DOHH2 (cell line): ENCODE measurements around the gene CLCNKA.

ENCODE experiments used
- CTCF ChIP-seq: fragments of 200-600 bp; sonication (generic); IDR thresholded peaks from one replicate; pipeline ENCODE4 v1.5.1; 2014; ENCODE audit warnings: antibody characterized with exemption, mild to moderate bottlenecking, low read depth, low read length; ENCODE audit not compliant: poor library complexity, severe bottlenecking
- EZH2phosphoT487 ChIP-seq: fragments of 200-600 bp; sonication (generic); IDR thresholded peaks from 2 replicates; pipeline ENCODE4 v1.6.1; 2017; ENCODE audit warnings: borderline replicate concordance, mild to moderate bottlenecking, antibody characterized with exemption, low read length, moderate library complexity, mixed read lengths

- no peak for TF ChIP-seq CTCF
- no peak for TF ChIP-seq EZH2phosphoT487
These were observed 6.3 kb upstream of the CLCNKA start for GRCh38 chr1:16015491-16015890.
